A549 (cell line): ENCODE measurements around the gene OSBPL6. TPM values are rescaled to one million over a fixed set of nuclear protein-coding genes. Genes with fewer than 3 reads are reported as not detected.

Source experiments
- ATAC-seq, 2 experiments: fragments of 200-7000 bp in 1 of 2; fragments of >200 bp in 1 of 2; cut with Nextera tagmentation in 1 of 2; cut with Tn5 transposase in 1 of 2; 3 replicates each; pipeline versions ENCODE4 v1.8.0 to v1.9.1; 2018 to 2020; ENCODE audit warnings: mild to moderate bottlenecking in 1 of 2, moderate library complexity in 1 of 2
- CTCF ChIA-PET: fragments of 300-600 bp; sonication (Branson Sonifier 250); formaldehyde crosslinking; extraction: SDS; loops from one replicate; lab custom pipeline; 2021; ENCODE audit warnings: antibody characterized with exemption, inconsistent platforms; lab: Yijun Ruan, JAX
- POLR2A ChIA-PET: fragments of 350-600 bp; formaldehyde crosslinking; extraction: SDS; loops from one replicate; lab custom pipeline; 2021; ENCODE audit warnings: antibody characterized with exemption, inconsistent platforms; lab: Yijun Ruan, JAX
- DNase-seq, 2 experiments: peaks; one replicate each; pipeline versions ENCODE4 v3.0.0 to v3.0.0-alpha.2; 2011 to 2016; ENCODE audit warnings: low read depth in 1 of 2, low spot score in 1 of 2
- FAIRE-seq: peaks from 2 replicates; lab custom pipeline; 2011; peaks lifted over from hg19 to GRCh38; lab: Jason Lieb, UNC
- H3K27ac ChIP-seq, 2 experiments: fragments of >200 bp; sonication (Bioruptor Twin); formaldehyde crosslinking; 3 replicates each; pipeline ENCODE4 v1.5.1; 2016 to 2017
- H3K4me1 ChIP-seq: fragments of >200 bp; sonication (Bioruptor Twin); formaldehyde crosslinking; 3 replicates; pipeline ENCODE4 v1.6.1; 2016
- H3K4me2 ChIP-seq: fragments of >200 bp; sonication (Bioruptor Twin); formaldehyde crosslinking; 3 replicates; pipeline ENCODE4 v1.6.1; 2016
- H3K4me3 ChIP-seq: fragments of >200 bp; sonication (Bioruptor Twin); formaldehyde crosslinking; 3 replicates; pipeline ENCODE4 v1.5.1; 2016
- H3K9me3 ChIP-seq: fragments of >200 bp; sonication (Bioruptor Twin); formaldehyde crosslinking; 3 replicates; pipeline ENCODE4 v1.6.1; 2016
- ATOH8 ChIP-seq: fragments of 250-450 bp; sonication (Bioruptor Pico); IDR thresholded peaks from 2 replicates; pipeline ENCODE4 v1.5.0; 2020; ENCODE audit warnings: low read depth, mild to moderate bottlenecking, moderate library complexity
- BCL3 ChIP-seq: fragments of >200 bp; sonication (Bioruptor Twin); formaldehyde crosslinking; IDR thresholded peaks from 3 replicates; pipeline ENCODE4 v1.6.1; 2016
- CBX2 ChIP-seq: fragments of 200-600 bp; sonication (generic); IDR thresholded peaks from 2 replicates; pipeline ENCODE4 v1.6.1; 2016; ENCODE audit warnings: low read depth, mild to moderate bottlenecking, borderline replicate concordance
- CEBPB ChIP-seq, 2 experiments: fragments of >200 bp in 1 of 2; sonication (Bioruptor Twin) in 1 of 2; formaldehyde crosslinking in 1 of 2; IDR thresholded peaks; 2 replicates each; pipeline ENCODE4 v1.6.1; 2012 to 2016
- CHD2 ChIP-seq: fragments of 150-350 bp; IDR thresholded peaks from 2 replicates; pipeline ENCODE4 v1.6.1; 2014; ENCODE audit warnings: low read length; ENCODE audit not compliant: partially characterized antibody
- CHD4 ChIP-seq: fragments of 200-600 bp; sonication (generic); IDR thresholded peaks from 2 replicates; pipeline ENCODE4 v1.6.1; 2016; ENCODE audit warnings: antibody characterized with exemption, mild to moderate bottlenecking, borderline replicate concordance
- E2F6 ChIP-seq: IDR thresholded peaks from 2 replicates; pipeline ENCODE4 v1.6.1; 2012; ENCODE audit warnings: low read depth, borderline replicate concordance
- ELK1 ChIP-seq: fragments of 150-350 bp; IDR thresholded peaks from 2 replicates; pipeline ENCODE4 v1.6.1; 2014; ENCODE audit warnings: low read depth, mild to moderate bottlenecking, low read length
- ESRRA ChIP-seq: fragments of 150-350 bp; IDR thresholded peaks from 2 replicates; pipeline ENCODE4 v1.6.1; 2014; ENCODE audit warnings: mild to moderate bottlenecking, low read length, borderline replicate concordance
- FOSL2 ChIP-seq, 2 experiments: fragments of 450-650 bp in 1 of 2; fragments of >200 bp in 1 of 2; sonication (Bioruptor Twin) in 1 of 2; formaldehyde crosslinking; IDR thresholded peaks; 2 replicates each; pipeline versions ENCODE4 v1.5.0 to v1.6.1; 2016 to 2020; ENCODE audit warnings: mild to moderate bottlenecking in 1 of 2, moderate library complexity in 1 of 2
- HES2 ChIP-seq: fragments of >200 bp; sonication (Bioruptor Twin); formaldehyde crosslinking; IDR thresholded peaks from 2 replicates; pipeline ENCODE4 v1.6.1; 2016
- HMGXB4 ChIP-seq: fragments of 250-450 bp; sonication (Bioruptor Pico); IDR thresholded peaks from 2 replicates; pipeline ENCODE4 v1.5.0; 2021; ENCODE audit warnings: mild to moderate bottlenecking, moderate library complexity, borderline replicate concordance
- HOXB5 ChIP-seq: fragments of 250-450 bp; sonication (Bioruptor Pico); IDR thresholded peaks from 2 replicates; pipeline ENCODE4 v1.5.0; 2020; ENCODE audit warnings: mild to moderate bottlenecking, moderate library complexity
- KDM1A ChIP-seq: fragments of 200-600 bp; sonication (generic); IDR thresholded peaks from 2 replicates; pipeline ENCODE4 v1.6.1; 2016; ENCODE audit warnings: low read depth, mild to moderate bottlenecking
- KDM5A ChIP-seq: fragments of 200-600 bp; sonication (generic); IDR thresholded peaks from 2 replicates; pipeline ENCODE4 v1.6.1; 2016; ENCODE audit warnings: antibody characterized with exemption, mild to moderate bottlenecking
- MYC ChIP-seq: IDR thresholded peaks from 2 replicates; pipeline ENCODE4 v1.6.1; 2012; ENCODE audit warnings: mild to moderate bottlenecking, inconsistent platforms, low read length, improper control_type of control experiment, borderline replicate concordance
- NPAS2 ChIP-seq: fragments of 250-450 bp; sonication (Bioruptor Pico); IDR thresholded peaks from 2 replicates; pipeline ENCODE4 v1.8.0; 2022; ENCODE audit warnings: mild to moderate bottlenecking, moderate library complexity, borderline replicate concordance
- NR3C1 ChIP-seq: fragments of >200 bp; sonication (Bioruptor Twin); formaldehyde crosslinking; IDR thresholded peaks from 3 replicates; pipeline ENCODE4 v1.6.1; 2017
- POLR2AphosphoS2 ChIP-seq: conservative IDR thresholded peaks from 2 replicates; pipeline ENCODE4 v1.6.1; 2012; ENCODE audit warnings: low read length, improper control_type of control experiment, inconsistent platforms
- RAD21 ChIP-seq, 2 experiments: fragments of >200 bp in 1 of 2; sonication (Bioruptor Twin) in 1 of 2; formaldehyde crosslinking in 1 of 2; IDR thresholded peaks in 1 of 2; conservative IDR thresholded peaks in 1 of 2; 2 replicates in 1 of 2; 3 replicates in 1 of 2; pipeline ENCODE4 v1.6.1; 2012 to 2018; ENCODE audit warnings: inconsistent platforms in 1 of 2
- REST ChIP-seq: fragments of 200-600 bp; sonication (generic); IDR thresholded peaks from 2 replicates; pipeline ENCODE4 v1.6.1; 2016; ENCODE audit warnings: antibody characterized with exemption, mild to moderate bottlenecking, moderate library complexity
- ZC3H11A ChIP-seq: fragments of 450-650 bp; IDR thresholded peaks from 2 replicates; pipeline ENCODE4 v1.6.1; 2014; ENCODE audit warnings: antibody characterized with exemption, mild to moderate bottlenecking
- ZFP36 ChIP-seq: fragments of 450-650 bp; IDR thresholded peaks from 2 replicates; pipeline ENCODE4 v1.6.1; 2014; ENCODE audit warnings: borderline replicate concordance; ENCODE audit not compliant: partially characterized antibody
- ZNF302 ChIP-seq: fragments of 250-450 bp; sonication (Bioruptor Pico); IDR thresholded peaks from 2 replicates; pipeline ENCODE4 v1.9.0; 2021; ENCODE audit warnings: inconsistent platforms, mild to moderate bottlenecking, moderate library complexity
- WGBS: methylation state at CpG from one replicate; pipeline ENCODE4 v1.1.6; 2017; ENCODE audit errors: missing lambda C conversion rate; 5-methylcytosine and 5-hydroxymethylcytosine counted together
- polyA plus RNA-seq, 4 experiments: library from polyadenylated mRNA; depleted of rRNA in 3 of 4; stranded (reverse); fragments of >200 nt; fragmentation: RNase III in 1 of 4; extraction: RNeasy Plus Mini Kit Qiagen cat#74134 plus additional on column Dnase treatment in 1 of 4; gene quantifications; 2 replicates in 3 of 4; 3 replicates in 1 of 4; pipeline ENCODE4 v1.2.3, GENCODE V29; 2011 to 2017

OSBPL6 gene
- polyA plus RNA-seq, 2 of the 4 experiments (the other 2 are of a cell fraction), result 2.9 to 8.2 TPM

- no peak for TF ChIP-seq CHD4
- TF ChIP-seq MYC, result no peak
- TF ChIP-seq CBX2, result no peak
- no peak for TF ChIP-seq HOXB5
- no peak for TF ChIP-seq HES2
- no peak for TF ChIP-seq ZNF302 (CRISPR knock-in tag)
- TF ChIP-seq FOSL2 (IDR thresholded peaks at IDR 0.05), result no peak
- no peak for TF ChIP-seq FOSL2 (CRISPR knock-in tag; IDR thresholded peaks at IDR 0.05)
- TF ChIP-seq ZFP36, result no peak
- no peak for TF ChIP-seq HMGXB4 (CRISPR knock-in tag)
- no peak for TF ChIP-seq KDM1A
- TF ChIP-seq, all 56 proteins: peak for 0
Observed at GRCh38 chr2:178271629-178272333, 77.5 kb downstream of the OSBPL6 start (continued).

GRCh38 chr2:178273787-178274360 lies 79.6 kb downstream of the OSBPL6 start:
- H3K27ac ChIP-seq, result no peak overlapping the region
- ChIA-PET POLR2A (no interaction called here), CTCF (no interaction called here)
- 62% methylated on average over 2 of the region's 2 CpGs for WGBS
- FAIRE-seq (no peak), DNase-seq (no peak), ATAC-seq (no peak)
- TF ChIP-seq ESRRA, result no peak
- TF ChIP-seq POLR2AphosphoS2, result no peak
- TF ChIP-seq E2F6, result no peak
- no peak for TF ChIP-seq HES2
- TF ChIP-seq CHD4, result no peak
- TF ChIP-seq ZNF302 (CRISPR knock-in tag), result no peak
- no peak for TF ChIP-seq CHD2
- no peak for TF ChIP-seq REST
- TF ChIP-seq HOXB5, result no peak
- TF ChIP-seq ATOH8 (CRISPR knock-in tag), result no peak
- no peak for TF ChIP-seq KDM5A
- no peak for TF ChIP-seq RAD21 (conservative IDR thresholded peaks at IDR 0.05 in 1 of 2, IDR thresholded peaks at IDR 0.05 in 1 of 2)
- no peak for TF ChIP-seq ELK1
- no peak for TF ChIP-seq BCL3
- no peak for TF ChIP-seq ZC3H11A
- TF ChIP-seq NR3C1, result no peak
- no peak for TF ChIP-seq CEBPB (IDR thresholded peaks at IDR 0.05)
- TF ChIP-seq NPAS2 (CRISPR knock-in tag), result no peak
- no peaks in the 10 kb centered on the region for H3K9me3 ChIP-seq
- no peak overlapping the region for H3K4me3 ChIP-seq
- H3K4me2 ChIP-seq, result no peak overlapping the region
- peaks cover 10% of the 10 kb centered on the region; the same call in 2 of the 3 replicates for H3K4me1 ChIP-seq
